ENCODE measurements around the gene OR51E1. TPM values are rescaled to one million over a fixed set of nuclear protein-coding genes. Genes with fewer than 3 reads are reported as not detected.

Gene OR51E1
- not detected for polyA plus RNA-seq (2013)

DNA sequence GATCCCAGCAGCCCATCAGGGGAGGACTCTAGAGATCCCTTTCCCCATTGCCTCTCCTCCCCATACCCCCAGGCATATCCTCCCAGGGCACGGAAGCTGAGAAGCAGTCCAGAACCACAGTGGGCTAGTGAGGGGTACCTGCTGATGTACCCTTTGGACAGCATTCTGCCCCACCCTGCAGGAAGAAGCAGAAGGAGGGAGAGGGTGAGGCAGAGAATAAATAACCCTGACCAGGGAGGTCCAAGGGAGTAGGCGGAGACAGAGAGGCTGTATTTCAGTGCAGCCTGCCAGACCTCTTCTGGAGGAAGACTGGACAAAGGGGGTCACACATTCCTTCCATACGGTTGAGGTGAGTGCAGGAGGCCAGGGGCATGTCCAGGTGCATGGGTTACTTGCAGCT is at the start of gene OR51E1:
OR51E1 (plus strand) TSS at position 301 of the 400 bp plus-strand sequence. CDS start 8,545 bp downstream, outside the sequence.
- POLR2A ChIA-PET, result no interaction called here
- Histone ChIP-seq H3K27ac (ENCODE audit: insufficient read depth in 1 of 2, low read depth in 1 of 2, low read length in 2 of 2, poor library complexity in 1 of 2, severe bottlenecking in 2 of 2) (no peak within 1 kb of the TSS), H3K27me3 (replicated peaks in 2 of 5; ENCODE audit: control insufficient read depth in 4 of 5, insufficient read depth in 5 of 5, low read length in 4 of 5) (peaks cover 0 to 2% (median 0%) of the 10 kb centered on the region in 5 experiments), H3K4me3 (ENCODE audit: control insufficient read depth in 1 of 7, extremely low read depth in 1 of 7, insufficient read depth in 4 of 7, low read depth in 2 of 7, low read length in 6 of 7) (no peak within 1 kb of the TSS), H3K36me3 (ENCODE audit: control insufficient read depth in 4 of 4, insufficient read depth in 4 of 4, low read length in 3 of 4) (no peaks in the 10 kb centered on the region), H3K9me3 (ENCODE audit: control extremely low read depth in 1 of 5, control insufficient read depth in 4 of 5, insufficient read depth in 2 of 5, low read depth in 1 of 5, low read length in 4 of 5) (no peaks in the 10 kb centered on the region), H3K4me1 (ENCODE audit: control extremely low read depth in 1 of 4, control insufficient read depth in 4 of 4, insufficient read depth in 4 of 4, low read length in 3 of 4) (no peaks in the 10 kb centered on the region)
- CTCF ChIA-PET, result no interaction called here
- WGBS (ENCODE audit: insufficient coverage), result 91% methylated on average over 2 of the region's 3 CpGs
- no peak for DNase-seq

- DNase-seq, result no peak
- ChIA-PET POLR2A (no interaction called here), CTCF (no interaction called here)
- WGBS (ENCODE audit: insufficient coverage), result 98% methylated on average over 4 of the region's 4 CpGs
- Histone ChIP-seq H3K4me1 (ENCODE audit: control extremely low read depth in 1 of 4, control insufficient read depth in 4 of 4, insufficient read depth in 4 of 4, low read length in 3 of 4) (peaks cover 9 to 28% (median 17%) of the 10 kb centered on the region in 4 experiments), H3K4me3 (ENCODE audit: control insufficient read depth in 1 of 7, extremely low read depth in 1 of 7, insufficient read depth in 4 of 7, low read depth in 2 of 7, low read length in 6 of 7) (no peak overlapping the region), H3K9me3 (ENCODE audit: control extremely low read depth in 1 of 5, control insufficient read depth in 4 of 5, insufficient read depth in 2 of 5, low read depth in 1 of 5, low read length in 4 of 5) (no peaks in the 10 kb centered on the region), H3K27ac (ENCODE audit: insufficient read depth in 1 of 2, low read depth in 1 of 2, low read length in 2 of 2, poor library complexity in 1 of 2, severe bottlenecking in 2 of 2) (no peak overlapping the region), H3K27me3 (replicated peaks in 2 of 5; ENCODE audit: control insufficient read depth in 4 of 5, insufficient read depth in 5 of 5, low read length in 4 of 5) (no peaks in the 10 kb centered on the region), H3K36me3 (ENCODE audit: control insufficient read depth in 4 of 4, insufficient read depth in 4 of 4, low read length in 3 of 4) (peaks cover 14 to 51% (median 42%) of the 10 kb centered on the region in 4 experiments)
Observed at GRCh38 chr11:4605057-4605456, 38.7 kb upstream of the OR51E1 start.

GRCh38 chr11:4606231-4607015 is 37.4 kb upstream of the OR51E1 start:
- ChIA-PET POLR2A (no interaction called here), CTCF (interaction anchor here (0.7 to 1.4 kb wide), 3 partner anchors 21 to 113 kb away, joined by 3 to 4 read pairs (median 3); partner anchors contain the start of gene OR51D1)
- Histone ChIP-seq H3K4me3 (ENCODE audit: control insufficient read depth in 1 of 7, extremely low read depth in 1 of 7, insufficient read depth in 4 of 7, low read depth in 2 of 7, low read length in 6 of 7) (peak overlapping the region in 6 of 7 experiments; percentile 81 to 92 (median 88)), H3K9me3 (ENCODE audit: control extremely low read depth in 1 of 5, control insufficient read depth in 4 of 5, insufficient read depth in 2 of 5, low read depth in 1 of 5, low read length in 4 of 5) (no peaks in the 10 kb centered on the region), H3K4me1 (ENCODE audit: control extremely low read depth in 1 of 4, control insufficient read depth in 4 of 4, insufficient read depth in 4 of 4, low read length in 3 of 4) (peaks cover 15 to 31% (median 22%) of the 10 kb centered on the region in 4 experiments), H3K27me3 (replicated peaks in 2 of 5; ENCODE audit: control insufficient read depth in 4 of 5, insufficient read depth in 5 of 5, low read length in 4 of 5) (no peaks in the 10 kb centered on the region), H3K36me3 (ENCODE audit: control insufficient read depth in 4 of 4, insufficient read depth in 4 of 4, low read length in 3 of 4) (peaks cover 7 to 37% (median 30%) of the 10 kb centered on the region in 4 experiments), H3K27ac (ENCODE audit: insufficient read depth in 1 of 2, low read depth in 1 of 2, low read length in 2 of 2, poor library complexity in 1 of 2, severe bottlenecking in 2 of 2) (no peak overlapping the region)
- peak in 2 of 3 donors; percentile 19 to 34 for DNase-seq
- WGBS (ENCODE audit: insufficient coverage), result no CpG with 5 or more reads among the region's 1 CpG

DNA sequence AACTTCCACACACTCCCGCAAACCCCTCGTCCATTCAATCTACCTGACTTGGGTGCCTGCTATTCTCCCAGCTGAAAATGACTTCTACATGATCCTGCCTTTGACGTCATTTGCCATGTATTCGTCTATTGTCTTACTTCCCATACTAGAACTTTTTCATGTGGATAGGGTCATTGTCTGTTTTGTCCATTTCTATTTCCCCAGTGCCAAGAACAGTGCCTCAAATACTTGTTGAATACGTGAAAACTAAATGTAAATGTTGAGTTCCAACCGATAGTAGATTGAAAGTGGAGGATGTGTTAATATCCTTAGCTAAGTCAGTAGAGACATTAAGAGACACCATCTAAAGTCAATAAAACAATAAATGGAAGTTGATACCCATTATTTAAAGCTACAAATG is 36.7 kb upstream of the OR51E1 start:
- POLR2A ChIA-PET, result no interaction called here
- Histone ChIP-seq H3K4me3 (ENCODE audit: control insufficient read depth in 1 of 7, extremely low read depth in 1 of 7, insufficient read depth in 4 of 7, low read depth in 2 of 7, low read length in 6 of 7) (peak overlapping the region in 6 of 7 experiments; percentile 81 to 92 (median 88)), H3K4me1 (ENCODE audit: control extremely low read depth in 1 of 4, control insufficient read depth in 4 of 4, insufficient read depth in 4 of 4, low read length in 3 of 4) (peaks cover 15 to 31% (median 22%) of the 10 kb centered on the region in 4 experiments), H3K36me3 (ENCODE audit: control insufficient read depth in 4 of 4, insufficient read depth in 4 of 4, low read length in 3 of 4) (peaks cover 4 to 30% (median 23%) of the 10 kb centered on the region in 4 experiments), H3K27ac (ENCODE audit: insufficient read depth in 1 of 2, low read depth in 1 of 2, low read length in 2 of 2, poor library complexity in 1 of 2, severe bottlenecking in 2 of 2) (peak overlapping the region in 1 of 2 experiments; percentile 93), H3K9me3 (ENCODE audit: control extremely low read depth in 1 of 5, control insufficient read depth in 4 of 5, insufficient read depth in 2 of 5, low read depth in 1 of 5, low read length in 4 of 5) (no peaks in the 10 kb centered on the region), H3K27me3 (replicated peaks in 2 of 5; ENCODE audit: control insufficient read depth in 4 of 5, insufficient read depth in 5 of 5, low read length in 4 of 5) (no peaks in the 10 kb centered on the region)
- 11% methylated on average over 3 of the region's 6 CpGs for WGBS (ENCODE audit: insufficient coverage)
- CTCF ChIA-PET, result interaction anchor here (1.1 kb wide), 1 partner anchor 30 kb away, joined by 3 read pairs; the partner anchor contains the start of gene OR51D1
- peak in 2 of 3 donors; percentile 31 to 46 for DNase-seq

GRCh38 chr11:4607781-4608666 is 35.8 kb upstream of the OR51E1 start, which contains the start of gene TRIM68:
Gene TRIM68 (minus strand): TSS chr11:4608231. CDS start chr11:4605504, 2,727 bp downstream.
- no peaks in the 10 kb centered on the region for H3K9me3 ChIP-seq (ENCODE audit: control extremely low read depth in 1 of 5, control insufficient read depth in 4 of 5, insufficient read depth in 2 of 5, low read depth in 1 of 5, low read length in 4 of 5)
- peak within 1 kb of the TSS; percentile 81 to 92 (median 86) for H3K4me3 ChIP-seq (ENCODE audit: control insufficient read depth in 1 of 7, extremely low read depth in 1 of 7, insufficient read depth in 4 of 7, low read depth in 2 of 7, low read length in 6 of 7)
- H3K4me1 ChIP-seq (ENCODE audit: control extremely low read depth in 1 of 4, control insufficient read depth in 4 of 4, insufficient read depth in 4 of 4, low read length in 3 of 4), result peaks cover 15 to 31% (median 22%) of the 10 kb centered on the region in 4 experiments
- H3K27me3 ChIP-seq (replicated peaks in 2 of 5; ENCODE audit: control insufficient read depth in 4 of 5, insufficient read depth in 5 of 5, low read length in 4 of 5), result no peaks in the 10 kb centered on the region
- CTCF ChIA-PET, result interaction anchor here (1.8 kb wide), 1 partner anchor 28 kb away, joined by 4 read pairs; no protein-coding TSS in a partner anchor
- DNase-seq, result peak; percentile 95 to 96 (median 96)
- 4% methylated on average over 30 of the region's 43 CpGs for WGBS (ENCODE audit: insufficient coverage)
- peaks cover 2 to 22% (median 16%) of the 10 kb centered on the region in 4 experiments for H3K36me3 ChIP-seq (ENCODE audit: control insufficient read depth in 4 of 4, insufficient read depth in 4 of 4, low read length in 3 of 4)
- POLR2A ChIA-PET, result no interaction called here
- H3K27ac ChIP-seq (ENCODE audit: insufficient read depth in 1 of 2, low read depth in 1 of 2, low read length in 2 of 2, poor library complexity in 1 of 2, severe bottlenecking in 2 of 2), result peak within 1 kb of the TSS; percentile 86 to 93

GRCh38 chr11:4610258-4610935 is 33.4 kb upstream of the OR51E1 start:
- WGBS (ENCODE audit: insufficient coverage), result 0% methylated on average over 2 of the region's 3 CpGs
- H3K27me3 ChIP-seq (replicated peaks in 2 of 5; ENCODE audit: control insufficient read depth in 4 of 5, insufficient read depth in 5 of 5, low read length in 4 of 5), result no peaks in the 10 kb centered on the region
- no peak overlapping the region for H3K27ac ChIP-seq (ENCODE audit: insufficient read depth in 1 of 2, low read depth in 1 of 2, low read length in 2 of 2, poor library complexity in 1 of 2, severe bottlenecking in 2 of 2)
- H3K9me3 ChIP-seq (ENCODE audit: control extremely low read depth in 1 of 5, control insufficient read depth in 4 of 5, insufficient read depth in 2 of 5, low read depth in 1 of 5, low read length in 4 of 5), result no peaks in the 10 kb centered on the region
- peaks cover 15 to 31% (median 22%) of the 10 kb centered on the region in 4 experiments for H3K4me1 ChIP-seq (ENCODE audit: control extremely low read depth in 1 of 4, control insufficient read depth in 4 of 4, insufficient read depth in 4 of 4, low read length in 3 of 4)
- no peaks in the 10 kb centered on the region for H3K36me3 ChIP-seq (ENCODE audit: control insufficient read depth in 4 of 4, insufficient read depth in 4 of 4, low read length in 3 of 4)
- peak; percentile 10 to 55 (median 37) for DNase-seq
- ChIA-PET POLR2A (no interaction called here), CTCF (no interaction called here)
- H3K4me3 ChIP-seq (ENCODE audit: control insufficient read depth in 1 of 7, extremely low read depth in 1 of 7, insufficient read depth in 4 of 7, low read depth in 2 of 7, low read length in 6 of 7), result peak overlapping the region in 5 of 7 experiments; percentile 29 to 61 (median 48)

All from common myeloid progenitor, CD34-positive (primary cell).